Stimulated activated CD8-positive, alpha-beta memory T cell treated with anti-CD3 and anti-CD28 coated beads, Interleukin-15, amount 100 ng/mL, for 48 hours (primary cell): ENCODE results near the gene CFAP54.

Source experiments
- DNase-seq, 2 donors: peaks; one replicate each; pipeline ENCODE4 v3.0.0-alpha.2; 2020; ENCODE audit warnings: low read depth in 2 of 2

CFAP54 gene

GRCh38 chr12:96828169-96828789 is 338.9 kb downstream of the CFAP54 start:
- no peak for DNase-seq

- DNase-seq = no peak
Observed at GRCh38 chr12:96829354-96829753, 340.0 kb downstream of the CFAP54 start.

- DNase-seq = no peak
Observed at GRCh38 chr12:96831346-96831745, 342.0 kb downstream of the CFAP54 start.

- DNase-seq = no peak
Observed at GRCh38 chr12:96846293-96846692, 356.9 kb downstream of the CFAP54 start.

GRCh38 chr12:96850676-96851075 is 361.3 kb downstream of the CFAP54 start:
- no peak for DNase-seq

GRCh38 chr12:96858162-96858561 is 368.8 kb downstream of the CFAP54 start:
- no peak for DNase-seq

GRCh38 chr12:96861656-96862055 is 372.3 kb downstream of the CFAP54 start:
- DNase-seq = no peak

- DNase-seq = no peak
Observed at GRCh38 chr12:96862326-96862725, 372.9 kb downstream of the CFAP54 start.

- no peak for DNase-seq
Observed at GRCh38 chr12:96864335-96864734, 375.0 kb downstream of the CFAP54 start.

GRCh38 chr12:96866801-96867590 is 377.6 kb downstream of the CFAP54 start:
- no peak for DNase-seq

GRCh38 chr12:96870946-96871345 is 381.6 kb downstream of the CFAP54 start:
- DNase-seq = no peak

GRCh38 chr12:96872961-96873360 is 383.6 kb downstream of the CFAP54 start:
- no peak for DNase-seq

GRCh38 chr12:96874211-96874610 is 384.8 kb downstream of the CFAP54 start:
- no peak for DNase-seq

- DNase-seq = no peak
Observed at GRCh38 chr12:96876966-96877365, 387.6 kb downstream of the CFAP54 start.

GRCh38 chr12:96878704-96879103 is 389.3 kb downstream of the CFAP54 start:
- DNase-seq = no peak

- no peak for DNase-seq
Observed at GRCh38 chr12:96879301-96879700, 389.9 kb downstream of the CFAP54 start.

GRCh38 chr12:96880220-96880619 is 390.8 kb downstream of the CFAP54 start:
- DNase-seq = no peak

GRCh38 chr12:96881608-96882007 is 392.2 kb downstream of the CFAP54 start:
- no peak for DNase-seq

- DNase-seq = no peak
Observed at GRCh38 chr12:96882862-96883261, 393.5 kb downstream of the CFAP54 start.

GRCh38 chr12:96883571-96883970 is 394.2 kb downstream of the CFAP54 start:
- no peak for DNase-seq

GRCh38 chr12:96886998-96887677 is 397.8 kb downstream of the CFAP54 start:
- DNase-seq = no peak

- no peak for DNase-seq
Observed at GRCh38 chr12:96889273-96889933, 400.0 kb downstream of the CFAP54 start.
